GM23248 (cell line): ENCODE data around the gene SREK1. TPM values are rescaled to one million over a fixed set of nuclear protein-coding genes. Genes with fewer than 3 reads are reported as not detected.
A peak's percentile ranks its signal among the peaks of the same experiment; 100 is the strongest.
"Not testable (repeated sequence)": the region's sequence is repeated elsewhere in the genome, so short reads cannot be mapped to it uniquely, and the experiment has no call there.

ENCODE experiments used
- DNase-seq: peaks from one replicate; pipeline ENCODE4 v3.0.0-alpha.2; 2015
- H2AFZ ChIP-seq: fragments of 200-600 bp; sonication (generic); 2 replicates; pipeline ENCODE4 v1.6.1; 2016; ENCODE audit warnings: antibody characterized with exemption
- H3F3A ChIP-seq: fragments of 200-600 bp; sonication (generic); 2 replicates; pipeline ENCODE4 v1.6.1; 2016; ENCODE audit warnings: mild to moderate bottlenecking, antibody characterized with exemption, mixed run types; ENCODE audit not compliant: insufficient read depth
- H3K27ac ChIP-seq: fragments of 200-600 bp; sonication (generic); 2 replicates; pipeline ENCODE4 v1.5.1; 2016; ENCODE audit warnings: mild to moderate bottlenecking
- H3K27me3 ChIP-seq: fragments of 200-600 bp; sonication (generic); replicated peaks from 2 replicates; pipeline ENCODE4 v1.6.1; 2016; ENCODE audit warnings: mild to moderate bottlenecking; ENCODE audit not compliant: insufficient read depth
- H3K36me3 ChIP-seq: fragments of 200-600 bp; sonication (generic); 2 replicates; pipeline ENCODE4 v1.6.1; 2016; ENCODE audit warnings: low read depth, mild to moderate bottlenecking
- H3K4me1 ChIP-seq: fragments of 200-600 bp; sonication (generic); 2 replicates; pipeline ENCODE4 v1.6.1; 2016; ENCODE audit warnings: mild to moderate bottlenecking; ENCODE audit not compliant: insufficient read depth
- H3K4me2 ChIP-seq: fragments of 200-600 bp; sonication (generic); one replicate; pipeline ENCODE4 v1.6.1; 2016; ENCODE audit warnings: mild to moderate bottlenecking; ENCODE audit not compliant: unreplicated experiment
- H3K4me3 ChIP-seq: fragments of 200-600 bp; sonication (generic); 2 replicates; pipeline ENCODE4 v1.5.1; 2016; ENCODE audit warnings: mild to moderate bottlenecking
- H3K79me2 ChIP-seq: fragments of 200-600 bp; sonication (generic); 2 replicates; pipeline ENCODE4 v1.6.1; 2016; ENCODE audit warnings: mild to moderate bottlenecking; ENCODE audit not compliant: insufficient read depth
- H3K9ac ChIP-seq: fragments of 200-600 bp; sonication (generic); 2 replicates; pipeline ENCODE4 v1.6.1; 2016; ENCODE audit warnings: mild to moderate bottlenecking
- H3K9me2 ChIP-seq: fragments of 200-600 bp; sonication (generic); 2 replicates; pipeline ENCODE4 v1.6.1; 2016; ENCODE audit warnings: mixed run types, mild to moderate bottlenecking, moderate library complexity; ENCODE audit not compliant: insufficient read depth
- H3K9me3 ChIP-seq: fragments of 200-600 bp; sonication (generic); one replicate; pipeline ENCODE4 v1.6.1; 2017; ENCODE audit warnings: low read depth
- H4K20me1 ChIP-seq: fragments of 200-600 bp; sonication (generic); 2 replicates; pipeline ENCODE4 v1.6.0; 2016; ENCODE audit not compliant: insufficient read depth
- EZH2 ChIP-seq: fragments of 200-600 bp; sonication (generic); IDR thresholded peaks from 2 replicates; pipeline ENCODE4 v1.6.1; 2018; ENCODE audit warnings: antibody characterized with exemption, mild to moderate bottlenecking; ENCODE audit not compliant: insufficient read depth, poor library complexity, severe bottlenecking
- EZH2phosphoT487 ChIP-seq: fragments of 200-600 bp; sonication (generic); IDR thresholded peaks from 2 replicates; pipeline ENCODE4 v1.6.1; 2018; ENCODE audit warnings: antibody characterized with exemption, moderate library complexity, mild to moderate bottlenecking, low read depth; ENCODE audit not compliant: insufficient read depth
- WGBS, 2 experiments: methylation state at CpG; one replicate each; pipeline ENCODE4 v1.1.6; 2015 to 2017; ENCODE audit warnings: low lambda C conversion rate in 2 of 2, low coverage in 1 of 2; ENCODE audit errors: missing lambda C conversion rate in 2 of 2; 5-methylcytosine and 5-hydroxymethylcytosine counted together
- in situ Hi-C: fragments of 300-500 bp; cut with MboI; formaldehyde crosslinking; loops from 2 replicates; pipeline ENCODE4 v1.15.0; 2020
- polyA plus RNA-seq: library from polyadenylated mRNA; unstranded; fragments of >200 nt; fragmentation: Nextera tagmentation; extraction: Ambion mirVana; gene quantifications from 2 replicates; pipeline ENCODE4 v1.2.1, GENCODE V29; 2016
- total RNA-seq: library from RNA; depleted of rRNA; stranded (reverse); fragments of >200 nt; shearing (Covaris generic); gene quantifications from 2 replicates; pipeline ENCODE4 v1.2.3, GENCODE V29; 2014

The SREK1 gene
- total and polyA plus RNA-seq, 2 experiments from 2014 or later, result 32.2 to 45.5 TPM

DNA sequence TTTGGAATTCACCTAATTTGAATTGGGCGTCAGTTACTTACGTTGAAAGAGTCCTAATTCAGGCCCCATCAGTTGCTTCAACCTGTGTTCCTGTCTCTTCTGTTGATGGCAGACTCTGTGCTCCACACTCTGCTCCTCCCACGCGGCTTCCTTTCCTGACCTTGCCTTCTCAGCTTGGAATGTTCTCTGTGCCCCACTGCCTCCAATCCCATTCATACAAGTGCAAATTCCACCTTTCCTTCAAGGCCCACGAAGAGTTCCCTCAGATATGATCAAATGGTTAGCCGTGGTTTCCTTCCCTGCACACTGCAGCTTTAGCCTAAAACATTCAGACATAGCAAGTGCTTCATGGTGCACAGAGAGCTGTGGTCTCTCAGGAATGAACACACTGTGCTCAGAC is 65.7 kb downstream of the SREK1 start:
- H3K4me3 ChIP-seq, result no peak overlapping the region
- H3K9me2 ChIP-seq, result no peaks in the 10 kb centered on the region
- DNase-seq, result peak; percentile 9
- no peaks in the 10 kb centered on the region for H3K36me3 ChIP-seq
- TF ChIP-seq EZH2phosphoT487 (no peak), EZH2 (no peak)
- no peaks in the 10 kb centered on the region for H3K9me3 ChIP-seq
- H3K4me2 ChIP-seq, result no peak overlapping the region
- H3K4me1 ChIP-seq, result no peaks in the 10 kb centered on the region
- H3K79me2 ChIP-seq, result no peaks in the 10 kb centered on the region
- H4K20me1 ChIP-seq, result no peaks in the 10 kb centered on the region
- no peak overlapping the region for H3K27ac ChIP-seq
- H2AFZ ChIP-seq, result no peak overlapping the region
- no peak overlapping the region for H3K9ac ChIP-seq
- no peaks in the 10 kb centered on the region for H3F3A ChIP-seq
- H3K27me3 ChIP-seq, result no peaks in the 10 kb centered on the region
- WGBS, 2 experiments, result 52% methylated on average over 6 of the region's 6 CpGs
- in situ Hi-C loops, result no loop called here

DNA sequence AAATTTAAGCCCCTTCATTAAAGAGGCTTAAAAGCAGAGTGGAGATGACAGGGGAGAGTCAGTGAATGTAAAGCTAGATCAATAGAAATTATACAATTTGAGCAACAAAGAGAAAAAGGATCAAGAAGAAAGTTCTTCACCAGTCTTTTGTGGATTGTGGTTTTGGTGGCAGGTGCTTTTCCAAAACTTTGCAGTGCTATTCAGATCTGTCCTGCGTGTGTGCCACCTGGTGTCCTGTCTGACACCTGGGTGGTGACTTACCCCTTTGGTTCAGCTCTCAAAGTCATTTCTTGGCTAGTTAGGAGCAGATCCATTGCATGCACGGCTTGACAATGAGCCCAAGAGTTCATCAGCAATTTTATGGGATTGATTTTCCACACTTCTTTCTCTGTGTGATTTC is 69.4 kb downstream of the SREK1 start:
- H3K4me3 ChIP-seq, result no peak overlapping the region
- TF ChIP-seq EZH2phosphoT487 (no peak), EZH2 (no peak)
- no peaks in the 10 kb centered on the region for H3K27me3 ChIP-seq
- 62 to 74% methylated on average over 2 of the region's 2 CpGs for WGBS, 2 experiments
- no peak overlapping the region for H2AFZ ChIP-seq
- no peaks in the 10 kb centered on the region for H4K20me1 ChIP-seq
- no peaks in the 10 kb centered on the region for H3F3A ChIP-seq
- H3K27ac ChIP-seq, result no peak overlapping the region
- no peaks in the 10 kb centered on the region for H3K9me3 ChIP-seq
- H3K4me2 ChIP-seq, result no peak overlapping the region
- H3K36me3 ChIP-seq, result no peaks in the 10 kb centered on the region
- H3K79me2 ChIP-seq, result no peaks in the 10 kb centered on the region
- H3K4me1 ChIP-seq, result no peaks in the 10 kb centered on the region
- DNase-seq, result no peak
- no peaks in the 10 kb centered on the region for H3K9me2 ChIP-seq
- in situ Hi-C loops, result no loop called here
- no peak overlapping the region for H3K9ac ChIP-seq

GRCh38 chr5:66222455-66222854 is 78.4 kb downstream of the SREK1 start:
- H3K79me2 ChIP-seq, result no peaks in the 10 kb centered on the region
- H3K36me3 ChIP-seq, result no peaks in the 10 kb centered on the region
- no peak overlapping the region for H3K4me3 ChIP-seq
- no peak overlapping the region for H3K27ac ChIP-seq
- H3K9ac ChIP-seq, result no peak overlapping the region
- H3K4me2 ChIP-seq, result no peak overlapping the region
- H3K9me3 ChIP-seq, result no peaks in the 10 kb centered on the region
- no peaks in the 10 kb centered on the region for H3F3A ChIP-seq
- H4K20me1 ChIP-seq, result no peaks in the 10 kb centered on the region
- DNase-seq, result no peak
- no peak overlapping the region for H2AFZ ChIP-seq
- WGBS, 2 experiments, result 75 to 81% methylated on average over 5 of the region's 5 CpGs
- H3K9me2 ChIP-seq, result no peaks in the 10 kb centered on the region
- H3K4me1 ChIP-seq, result no peaks in the 10 kb centered on the region
- TF ChIP-seq EZH2, result no peak
- H3K27me3 ChIP-seq, result no peaks in the 10 kb centered on the region; the same call in 1 of the 2 replicates
- in situ Hi-C loops, result no loop called here

DNA sequence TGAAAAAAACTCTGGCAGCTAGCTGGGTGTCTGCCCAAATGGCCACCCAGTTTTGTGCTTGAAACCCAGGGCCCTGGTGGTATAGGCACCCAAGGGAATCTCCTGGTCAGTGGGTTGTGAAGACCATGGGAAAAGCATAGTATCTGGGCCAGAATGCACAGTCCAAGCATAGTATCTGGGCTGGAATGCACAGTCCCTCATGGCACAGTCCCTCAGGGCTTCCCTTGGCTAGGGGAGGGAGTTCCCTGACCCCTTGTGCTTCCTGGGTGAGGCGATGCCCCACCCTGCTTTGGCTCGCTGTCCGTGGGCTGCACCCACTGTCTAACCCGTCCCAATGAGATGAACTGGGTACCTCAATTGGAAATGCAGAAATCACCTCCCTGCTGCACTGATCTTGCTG is 78.8 kb downstream of the SREK1 start:
- H4K20me1 ChIP-seq, H3K27ac ChIP-seq, H3F3A ChIP-seq, H3K4me2 ChIP-seq, H3K27me3 ChIP-seq, H2AFZ ChIP-seq, H3K4me3 ChIP-seq, H3K9ac ChIP-seq, H3K4me1 ChIP-seq, DNase-seq, H3K79me2 ChIP-seq, H3K36me3 ChIP-seq, H3K9me2 ChIP-seq, H3K9me3 ChIP-seq, in situ Hi-C loops: not testable (repeated sequence)
- WGBS, 2 experiments, result 70 to 77% methylated on average over 4 of the region's 4 CpGs

GRCh38 chr5:66223637-66224036 is 79.5 kb downstream of the SREK1 start:
- no peaks in the 10 kb centered on the region for H3F3A ChIP-seq
- 42 to 52% methylated on average over 4 of the region's 4 CpGs for WGBS, 2 experiments
- H3K79me2 ChIP-seq, result no peaks in the 10 kb centered on the region
- H3K9ac ChIP-seq, result no peak overlapping the region
- H3K9me2 ChIP-seq, result no peaks in the 10 kb centered on the region
- H3K36me3 ChIP-seq, result no peaks in the 10 kb centered on the region
- no peaks in the 10 kb centered on the region for H4K20me1 ChIP-seq
- H3K9me3 ChIP-seq, result no peaks in the 10 kb centered on the region
- H3K4me1 ChIP-seq, result no peaks in the 10 kb centered on the region
- TF ChIP-seq EZH2 (no peak), EZH2phosphoT487 (no peak)
- peak; percentile 22 for DNase-seq
- no peak overlapping the region for H3K4me2 ChIP-seq
- in situ Hi-C loops, result no loop called here
- no peaks in the 10 kb centered on the region; the same call in 1 of the 2 replicates for H3K27me3 ChIP-seq
- H3K4me3 ChIP-seq, result no peak overlapping the region
- no peak overlapping the region for H2AFZ ChIP-seq
- no peak overlapping the region for H3K27ac ChIP-seq
